Karpas-422 (cell line): ENCODE results near the gene IQGAP2. TPM values are rescaled to one million over a fixed set of nuclear protein-coding genes. Genes with fewer than 3 reads are reported as not detected.

ENCODE experiments used
- DNase-seq: peaks from one replicate; pipeline ENCODE4 v3.0.0-alpha.2; 2015
- H2AFZ ChIP-seq: fragments of 200-600 bp; sonication (generic); 2 replicates; pipeline ENCODE4 v1.6.1; 2014; ENCODE audit warnings: antibody characterized with exemption, low read length, mixed read lengths
- H3K27ac ChIP-seq: fragments of 200-600 bp; sonication (generic); 2 replicates; pipeline ENCODE4 v1.5.1; 2014; ENCODE audit warnings: mild to moderate bottlenecking, low read length, moderate library complexity
- H3K27me3 ChIP-seq: fragments of 200-600 bp; sonication (generic); 2 replicates; pipeline ENCODE4 v1.6.1; 2014; ENCODE audit warnings: low read length, mixed read lengths
- H3K36me3 ChIP-seq: fragments of 200-600 bp; sonication (generic); 2 replicates; pipeline ENCODE4 v1.6.1; 2014; ENCODE audit warnings: low read length, mixed read lengths; ENCODE audit not compliant: insufficient read depth
- H3K4me1 ChIP-seq: fragments of 200-600 bp; sonication (generic); 2 replicates; pipeline ENCODE4 v1.6.1; 2014; ENCODE audit warnings: mild to moderate bottlenecking, low read length, mixed read lengths
- H3K4me2 ChIP-seq: fragments of 200-600 bp; sonication (generic); 2 replicates; pipeline ENCODE4 v1.6.1; 2014; ENCODE audit warnings: low read length, low read depth, mild to moderate bottlenecking; ENCODE audit not compliant: poor library complexity, severe bottlenecking
- H3K4me3 ChIP-seq: fragments of 200-600 bp; sonication (generic); 2 replicates; pipeline ENCODE4 v1.5.1; 2014; ENCODE audit warnings: mild to moderate bottlenecking, antibody characterized with exemption, low read length, mixed read lengths
- H3K79me2 ChIP-seq: fragments of 200-600 bp; sonication (generic); 2 replicates; pipeline ENCODE4 v1.6.1; 2014; ENCODE audit warnings: mild to moderate bottlenecking, low read length, mixed read lengths
- H3K9ac ChIP-seq: fragments of 200-600 bp; sonication (generic); 2 replicates; pipeline ENCODE4 v1.6.0; 2014; ENCODE audit warnings: low read length
- H3K9me2 ChIP-seq: fragments of 200-600 bp; sonication (generic), shearing (Covaris generic); replicated peaks from 2 replicates; pipeline ENCODE4 v1.6.0; 2014; ENCODE audit warnings: mild to moderate bottlenecking, low read length, moderate library complexity; ENCODE audit not compliant: insufficient read depth
- H3K9me3 ChIP-seq: fragments of 300-700, 200-600 bp; sonication (generic); 2 replicates; pipeline ENCODE4 v1.6.1; 2014; ENCODE audit warnings: low read length, mixed read lengths
- H4K20me1 ChIP-seq: fragments of 200-600 bp; sonication (generic); 2 replicates; pipeline ENCODE4 v1.6.1; 2014; ENCODE audit warnings: mild to moderate bottlenecking, antibody characterized with exemption, low read length, low read depth; ENCODE audit not compliant: insufficient read depth
- total RNA-seq: library from RNA; depleted of rRNA; stranded (reverse); fragments of >200 nt; shearing (Covaris generic); gene quantifications from 2 replicates; pipeline ENCODE4 v1.2.3, GENCODE V29; 2014; ENCODE audit warnings: low replicate concordance

The IQGAP2 gene
- total RNA-seq, 1 experiment from 2014 or later = not detected

- H3K27ac ChIP-seq = no peak overlapping the region
- no peaks in the 10 kb centered on the region for H3K9me3 ChIP-seq
- H3K4me2 ChIP-seq = no peak overlapping the region
- DNase-seq = no peak
- no peak overlapping the region for H3K9ac ChIP-seq
- no peaks in the 10 kb centered on the region for H3K9me2 ChIP-seq
- H3K36me3 ChIP-seq = no peaks in the 10 kb centered on the region
- no peaks in the 10 kb centered on the region for H3K79me2 ChIP-seq
- H3K4me1 ChIP-seq = no peaks in the 10 kb centered on the region
- H3K27me3 ChIP-seq = no peaks in the 10 kb centered on the region
- no peak overlapping the region for H3K4me3 ChIP-seq
- no peak overlapping the region for H2AFZ ChIP-seq
- no peaks in the 10 kb centered on the region for H4K20me1 ChIP-seq
Observed at GRCh38 chr5:76556511-76557221, 153.6 kb downstream of the IQGAP2 start.

- Histone ChIP-seq H3K9ac (no peak overlapping the region), H3K4me1 (no peaks in the 10 kb centered on the region), H4K20me1 (no peaks in the 10 kb centered on the region), H3K4me2 (no peak overlapping the region), H3K36me3 (no peaks in the 10 kb centered on the region), H3K27ac (no peak overlapping the region), H3K9me2 (no peaks in the 10 kb centered on the region), H2AFZ (no peak overlapping the region), H3K4me3 (no peak overlapping the region), H3K27me3 (no peaks in the 10 kb centered on the region), H3K79me2 (no peaks in the 10 kb centered on the region), H3K9me3 (no peaks in the 10 kb centered on the region)
- no peak for DNase-seq
Observed at GRCh38 chr5:76560952-76561891, 158.1 kb downstream of the IQGAP2 start.

GRCh38 chr5:76561959-76562358, 158.9 kb downstream of the IQGAP2 start:
- no peaks in the 10 kb centered on the region for H3K9me2 ChIP-seq
- H3K79me2 ChIP-seq = no peaks in the 10 kb centered on the region
- no peak overlapping the region for H3K4me2 ChIP-seq
- no peak for DNase-seq
- no peak overlapping the region for H3K9ac ChIP-seq
- no peaks in the 10 kb centered on the region for H3K9me3 ChIP-seq
- H3K36me3 ChIP-seq = no peaks in the 10 kb centered on the region
- no peaks in the 10 kb centered on the region for H3K4me1 ChIP-seq
- H3K4me3 ChIP-seq = no peak overlapping the region
- H3K27ac ChIP-seq = no peak overlapping the region
- H2AFZ ChIP-seq = no peak overlapping the region
- H3K27me3 ChIP-seq = no peaks in the 10 kb centered on the region
- no peaks in the 10 kb centered on the region for H4K20me1 ChIP-seq

- Histone ChIP-seq H3K79me2 (no peaks in the 10 kb centered on the region), H4K20me1 (no peaks in the 10 kb centered on the region), H3K9ac (no peak overlapping the region), H3K4me1 (no peaks in the 10 kb centered on the region), H3K4me3 (no peak overlapping the region), H3K27ac (no peak overlapping the region), H3K9me2 (no peaks in the 10 kb centered on the region), H2AFZ (no peak overlapping the region), H3K36me3 (no peaks in the 10 kb centered on the region), H3K4me2 (no peak overlapping the region), H3K9me3 (no peaks in the 10 kb centered on the region), H3K27me3 (no peaks in the 10 kb centered on the region)
- no peak for DNase-seq
Observed at GRCh38 chr5:76565009-76565408, 161.9 kb downstream of the IQGAP2 start.

GRCh38 chr5:76570153-76570552, 167.1 kb downstream of the IQGAP2 start:
- no peaks in the 10 kb centered on the region for H3K79me2 ChIP-seq

GRCh38 chr5:76571559-76571958, 168.5 kb downstream of the IQGAP2 start:
- no peaks in the 10 kb centered on the region for H3K9me2 ChIP-seq
- H4K20me1 ChIP-seq = no peaks in the 10 kb centered on the region
- H3K27me3 ChIP-seq = no peaks in the 10 kb centered on the region
- H3K79me2 ChIP-seq = no peaks in the 10 kb centered on the region
- H3K4me2 ChIP-seq = no peak overlapping the region
- no peak overlapping the region for H3K27ac ChIP-seq
- H2AFZ ChIP-seq = no peak overlapping the region
- no peaks in the 10 kb centered on the region for H3K4me1 ChIP-seq
- H3K9me3 ChIP-seq = no peaks in the 10 kb centered on the region
- H3K36me3 ChIP-seq = no peaks in the 10 kb centered on the region
- no peak overlapping the region for H3K9ac ChIP-seq
- DNase-seq = no peak
- no peak overlapping the region for H3K4me3 ChIP-seq

More at GRCh38 chr5:76570153-76570552, 167.1 kb downstream of the IQGAP2 start:
- H3K4me2 ChIP-seq = no peak overlapping the region
- H4K20me1 ChIP-seq = no peaks in the 10 kb centered on the region
- no peaks in the 10 kb centered on the region for H3K9me3 ChIP-seq
- H3K9ac ChIP-seq = no peak overlapping the region
- no peaks in the 10 kb centered on the region for H3K4me1 ChIP-seq
- H3K27ac ChIP-seq = no peak overlapping the region
- no peak for DNase-seq
- no peaks in the 10 kb centered on the region for H3K27me3 ChIP-seq
- no peak overlapping the region for H2AFZ ChIP-seq
- no peak overlapping the region for H3K4me3 ChIP-seq
- no peaks in the 10 kb centered on the region for H3K9me2 ChIP-seq
- no peaks in the 10 kb centered on the region for H3K36me3 ChIP-seq

GRCh38 chr5:76576450-76576849, 173.4 kb downstream of the IQGAP2 start:
- Histone ChIP-seq H3K27ac (no peak overlapping the region), H3K4me3 (no peak overlapping the region), H3K9ac (no peak overlapping the region), H4K20me1 (no peaks in the 10 kb centered on the region), H3K36me3 (no peaks in the 10 kb centered on the region), H3K9me2 (no peaks in the 10 kb centered on the region), H2AFZ (no peak overlapping the region), H3K9me3 (no peaks in the 10 kb centered on the region), H3K4me2 (no peak overlapping the region), H3K4me1 (no peaks in the 10 kb centered on the region), H3K27me3 (no peaks in the 10 kb centered on the region), H3K79me2 (no peaks in the 10 kb centered on the region)
- DNase-seq = no peak

- Histone ChIP-seq H4K20me1 (no peaks in the 10 kb centered on the region), H3K79me2 (no peaks in the 10 kb centered on the region), H3K9me2 (no peaks in the 10 kb centered on the region), H3K9ac (no peak overlapping the region), H3K4me2 (no peak overlapping the region), H3K36me3 (no peaks in the 10 kb centered on the region), H2AFZ (no peak overlapping the region), H3K4me3 (no peak overlapping the region), H3K4me1 (no peaks in the 10 kb centered on the region), H3K9me3 (no peaks in the 10 kb centered on the region), H3K27ac (no peak overlapping the region), H3K27me3 (no peaks in the 10 kb centered on the region)
- DNase-seq = no peak
Observed at GRCh38 chr5:76576996-76577395, 173.9 kb downstream of the IQGAP2 start.
